Esophagus squamous epithelium (tissue), 4 donors: ENCODE results near the gene TRMU.

Experiments used
- CTCF ChIP-seq, 6 experiments: fragments of 450-650 bp in 4 of 6; fragments of 200-600 bp in 2 of 6; sonication (generic) in 2 of 6; IDR thresholded peaks; one replicate each; pipeline ENCODE4 v1.5.1; 2016 to 2019; ENCODE audit warnings: antibody characterized with exemption in 6 of 6, mild to moderate bottlenecking in 4 of 6, moderate library complexity in 4 of 6
- POLR2A ChIP-seq, 4 donors: fragments of 450-650 bp; IDR thresholded peaks; one replicate each; pipeline ENCODE4 v1.6.1; 2017; ENCODE audit warnings: antibody characterized with exemption in 4 of 4, mild to moderate bottlenecking in 4 of 4, moderate library complexity in 3 of 4

- TF ChIP-seq CTCF (IDR thresholded peaks at IDR 0.05) (no peak), POLR2A (IDR thresholded peaks at IDR 0.05) (no peak)
These were observed 2.4 kb downstream of the TRMU start for GRCh38 chr22:46337870-46338269.
